VCaP (cell line): ENCODE data around the gene DIP2A.

Source experiments
- H3K27ac ChIP-seq: fragments of 450-650 bp; 2 replicates; pipeline ENCODE4 v1.5.1; 2017
- TF ChIP-seq, protein P1 (sequence below): fragments of 450-650 bp; conservative IDR thresholded peaks from 2 replicates; pipeline ENCODE4 v1.5.1; 2017; ENCODE audit warnings: mild to moderate bottlenecking, moderate library complexity

DIP2A gene

GRCh38 chr21:46604329-46604974 is 145.8 kb downstream of the DIP2A start:
- TF ChIP-seq, protein P1, sequence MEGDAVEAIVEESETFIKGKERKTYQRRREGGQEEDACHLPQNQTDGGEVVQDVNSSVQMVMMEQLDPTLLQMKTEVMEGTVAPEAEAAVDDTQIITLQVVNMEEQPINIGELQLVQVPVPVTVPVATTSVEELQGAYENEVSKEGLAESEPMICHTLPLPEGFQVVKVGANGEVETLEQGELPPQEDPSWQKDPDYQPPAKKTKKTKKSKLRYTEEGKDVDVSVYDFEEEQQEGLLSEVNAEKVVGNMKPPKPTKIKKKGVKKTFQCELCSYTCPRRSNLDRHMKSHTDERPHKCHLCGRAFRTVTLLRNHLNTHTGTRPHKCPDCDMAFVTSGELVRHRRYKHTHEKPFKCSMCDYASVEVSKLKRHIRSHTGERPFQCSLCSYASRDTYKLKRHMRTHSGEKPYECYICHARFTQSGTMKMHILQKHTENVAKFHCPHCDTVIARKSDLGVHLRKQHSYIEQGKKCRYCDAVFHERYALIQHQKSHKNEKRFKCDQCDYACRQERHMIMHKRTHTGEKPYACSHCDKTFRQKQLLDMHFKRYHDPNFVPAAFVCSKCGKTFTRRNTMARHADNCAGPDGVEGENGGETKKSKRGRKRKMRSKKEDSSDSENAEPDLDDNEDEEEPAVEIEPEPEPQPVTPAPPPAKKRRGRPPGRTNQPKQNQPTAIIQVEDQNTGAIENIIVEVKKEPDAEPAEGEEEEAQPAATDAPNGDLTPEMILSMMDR = no peak
- H3K27ac ChIP-seq = no peak overlapping the region

- no peak within 1 kb of the TSS for H3K27ac ChIP-seq
- TF ChIP-seq, protein P1 = no peak
Observed at GRCh38 chr21:46604975-46605766, 146.5 kb downstream of the DIP2A start, which contains the start of gene S100B. TSS of gene S100B (minus strand) at chr21:46605082. CDS start at chr21:46602415, 2,667 bp downstream.

DNA sequence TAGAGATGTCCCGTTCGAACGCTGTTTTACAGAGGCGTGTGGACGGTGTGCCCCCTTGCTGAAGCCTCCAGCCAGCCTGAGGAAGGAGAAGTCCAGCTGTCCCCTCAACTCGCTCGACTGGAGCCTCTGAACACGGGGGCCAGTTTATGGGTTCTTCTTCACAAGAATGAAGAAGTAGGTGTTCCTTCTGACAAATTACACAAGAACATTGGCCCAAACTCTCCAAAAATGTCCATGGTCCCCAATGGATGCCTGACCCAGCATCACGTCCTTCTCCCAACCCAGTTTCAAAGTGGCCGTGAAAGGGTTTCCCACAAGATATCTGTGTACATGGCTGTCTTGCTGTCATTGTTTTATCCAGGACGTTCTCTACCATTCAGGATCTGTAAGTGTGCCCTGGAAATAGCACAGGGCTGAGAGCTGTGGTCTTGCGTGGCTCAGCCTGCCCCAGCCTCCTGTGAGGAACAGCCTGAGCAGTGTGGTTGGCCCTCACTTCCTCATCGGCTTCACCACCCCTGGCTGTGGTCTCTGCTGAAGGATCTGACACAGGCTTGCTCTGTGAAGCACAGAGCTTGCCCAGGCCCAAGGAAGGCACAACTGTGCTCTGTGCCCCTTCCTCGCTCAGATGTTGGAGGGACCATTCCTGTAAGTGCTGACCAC is 147.2 kb downstream of the DIP2A start:
- TF ChIP-seq, protein P1 = no peak

DNA sequence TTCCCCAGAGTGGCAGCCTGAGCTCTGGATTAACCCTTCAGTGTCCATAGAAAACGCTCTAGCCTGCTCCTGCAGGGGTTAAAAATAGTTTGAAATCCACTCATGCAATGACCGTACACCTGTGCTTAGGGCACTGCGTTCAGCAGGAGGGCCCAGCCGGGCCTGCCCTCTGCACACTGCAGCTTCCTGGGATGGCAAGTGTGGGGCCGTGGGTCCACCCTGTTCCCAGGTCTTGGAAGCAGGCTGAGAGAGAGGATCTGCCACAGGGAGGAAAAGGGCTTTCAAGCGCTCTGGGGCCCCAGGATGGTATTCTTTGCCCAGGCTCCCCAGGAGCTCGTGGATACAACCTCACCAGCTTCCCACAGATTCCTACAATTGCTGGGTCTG is 147.7 kb downstream of the DIP2A start:
- no peak overlapping the region for H3K27ac ChIP-seq
- TF ChIP-seq, protein P1 = no peak

More for the DNA sequence above, 147.2 kb downstream of the DIP2A start:
- no peak overlapping the region for H3K27ac ChIP-seq

- no peak overlapping the region for H3K27ac ChIP-seq
- TF ChIP-seq, protein P1 = no peak
Observed at GRCh38 chr21:46607636-46608035, 148.9 kb downstream of the DIP2A start.

DNA sequence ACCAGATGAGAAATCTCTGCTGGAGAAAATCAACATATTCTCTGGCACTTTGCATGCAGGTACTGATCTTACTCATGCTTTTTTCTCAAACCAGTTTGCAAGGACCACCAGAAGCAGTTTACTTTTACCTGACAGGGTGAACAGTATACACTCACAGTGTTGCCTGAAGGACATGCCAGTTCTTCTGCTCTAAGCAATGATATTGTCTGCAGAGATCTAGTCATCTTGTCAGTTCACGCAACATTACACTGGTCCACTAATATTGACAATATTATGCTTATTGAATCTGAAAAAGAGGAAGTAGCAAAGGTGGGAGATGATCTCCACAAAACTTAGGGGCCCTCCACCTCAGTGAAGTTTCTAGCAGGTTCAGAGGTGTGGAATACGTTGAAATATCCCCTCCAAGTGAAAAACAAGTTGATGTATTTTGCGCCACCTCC is 150.0 kb downstream of the DIP2A start:
- TF ChIP-seq, protein P1 = no peak
- no peak overlapping the region for H3K27ac ChIP-seq
